Measurements from ENCODE around the gene ENTPD6. TPM values are rescaled to one million over a fixed set of nuclear protein-coding genes. Genes with fewer than 3 reads are reported as not detected.

Gene ENTPD6
- total RNA-seq, 3 donors from 2014 or later, result 45.8 to 77.6 (median 71.1) TPM

DNA sequence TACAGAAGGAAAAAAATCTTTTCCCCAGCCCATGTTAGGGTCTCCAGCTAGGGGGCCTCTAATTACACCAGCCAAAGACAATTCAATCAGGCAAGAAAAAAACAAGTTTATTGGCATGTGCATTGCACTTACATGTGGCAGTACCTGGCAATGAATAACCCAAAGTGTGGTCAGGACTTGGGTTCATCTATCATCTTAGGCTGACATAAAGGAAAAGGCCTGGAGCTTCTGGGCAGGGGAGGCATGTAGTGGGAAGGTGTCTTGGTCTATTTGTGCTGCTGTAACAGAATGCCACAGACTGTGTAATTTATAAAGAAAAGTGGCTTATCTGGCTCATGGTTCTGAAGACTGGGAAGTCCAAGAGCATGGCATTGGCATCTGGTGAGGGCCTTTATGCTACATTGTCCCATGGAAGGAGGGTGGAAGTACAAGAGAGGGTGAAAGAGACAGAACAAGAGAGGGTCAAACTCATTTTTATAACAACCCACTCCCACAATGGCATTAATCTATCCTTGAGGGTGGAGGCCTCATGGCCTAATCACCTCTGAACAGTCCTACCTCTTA, 48.0 kb downstream of the ENTPD6 start:
- Histone ChIP-seq H3K4me3 (no peak overlapping the region), H3K9me3 (no peaks in the 10 kb centered on the region), H3K27me3 (no peaks in the 10 kb centered on the region), H3K27ac (no peak overlapping the region), H3K4me1 (peaks cover 0 to under 1% of the 10 kb centered on the region in 2 donors), H3K36me3 (no peaks in the 10 kb centered on the region)
- no peak for DNase-seq (ENCODE audit: low spot score in 2 of 2)
- intact Hi-C loops (cut with DNase I; ENCODE audit: low total_unique reads), result no loop called here
- TF ChIP-seq, protein P1, sequence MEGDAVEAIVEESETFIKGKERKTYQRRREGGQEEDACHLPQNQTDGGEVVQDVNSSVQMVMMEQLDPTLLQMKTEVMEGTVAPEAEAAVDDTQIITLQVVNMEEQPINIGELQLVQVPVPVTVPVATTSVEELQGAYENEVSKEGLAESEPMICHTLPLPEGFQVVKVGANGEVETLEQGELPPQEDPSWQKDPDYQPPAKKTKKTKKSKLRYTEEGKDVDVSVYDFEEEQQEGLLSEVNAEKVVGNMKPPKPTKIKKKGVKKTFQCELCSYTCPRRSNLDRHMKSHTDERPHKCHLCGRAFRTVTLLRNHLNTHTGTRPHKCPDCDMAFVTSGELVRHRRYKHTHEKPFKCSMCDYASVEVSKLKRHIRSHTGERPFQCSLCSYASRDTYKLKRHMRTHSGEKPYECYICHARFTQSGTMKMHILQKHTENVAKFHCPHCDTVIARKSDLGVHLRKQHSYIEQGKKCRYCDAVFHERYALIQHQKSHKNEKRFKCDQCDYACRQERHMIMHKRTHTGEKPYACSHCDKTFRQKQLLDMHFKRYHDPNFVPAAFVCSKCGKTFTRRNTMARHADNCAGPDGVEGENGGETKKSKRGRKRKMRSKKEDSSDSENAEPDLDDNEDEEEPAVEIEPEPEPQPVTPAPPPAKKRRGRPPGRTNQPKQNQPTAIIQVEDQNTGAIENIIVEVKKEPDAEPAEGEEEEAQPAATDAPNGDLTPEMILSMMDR (IDR thresholded peaks at IDR 0.05), result no peak
- TF ChIP-seq POLR2AphosphoS5 (IDR thresholded peaks at IDR 0.05) (no peak), POLR2A (IDR thresholded peaks at IDR 0.05) (no peak)

DNA sequence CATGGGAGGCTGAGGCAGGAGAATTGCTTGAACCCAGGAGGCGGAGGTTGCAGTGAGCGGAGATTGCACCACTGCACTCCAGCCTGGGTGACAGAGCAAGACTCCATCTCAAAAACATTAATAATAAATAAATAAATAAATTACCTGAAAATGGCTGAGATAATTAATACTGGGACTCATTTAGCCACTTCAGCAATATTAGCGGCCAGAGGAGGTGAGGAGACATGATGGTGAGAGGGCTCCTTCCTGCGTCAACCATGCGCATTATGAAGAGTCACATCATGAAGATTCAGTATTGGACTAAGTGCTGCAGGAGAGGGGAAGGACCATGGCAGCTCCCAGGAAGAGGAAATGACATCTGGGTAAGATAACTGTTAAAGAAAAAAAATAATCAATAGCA, 49.5 kb downstream of the ENTPD6 start:
- no peaks in the 10 kb centered on the region for H3K27me3 ChIP-seq
- DNase-seq (ENCODE audit: low spot score in 2 of 2), result no peak
- TF ChIP-seq POLR2A (IDR thresholded peaks at IDR 0.05) (no peak), POLR2AphosphoS5 (IDR thresholded peaks at IDR 0.05) (no peak)
- TF ChIP-seq, protein P1 (IDR thresholded peaks at IDR 0.05), result no peak
- H3K4me1 ChIP-seq, result no peaks in the 10 kb centered on the region
- H3K27ac ChIP-seq, result no peak overlapping the region
- no peaks in the 10 kb centered on the region for H3K36me3 ChIP-seq
- intact Hi-C loops (cut with DNase I; ENCODE audit: low total_unique reads), result no loop called here
- H3K9me3 ChIP-seq, result no peaks in the 10 kb centered on the region
- no peak overlapping the region for H3K4me3 ChIP-seq

DNA sequence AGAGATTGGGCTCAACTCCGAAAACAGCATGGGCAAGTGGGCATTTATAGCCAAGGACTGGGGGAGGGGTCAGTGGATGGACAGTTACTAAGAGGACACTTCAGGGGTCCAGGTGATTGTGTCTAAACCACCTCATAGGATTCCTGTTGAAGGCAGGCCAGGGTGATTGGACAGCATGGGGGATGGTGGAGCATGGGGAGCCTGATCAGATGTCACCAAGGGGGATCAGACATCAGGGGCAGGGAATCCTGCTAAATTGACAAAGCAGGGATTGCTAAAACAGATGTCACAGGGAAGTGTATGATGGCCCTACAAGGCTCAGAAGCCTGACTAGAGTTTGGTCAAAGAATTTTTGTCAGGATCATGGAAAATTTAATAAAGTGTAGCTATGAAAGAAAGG, 49.9 kb downstream of the ENTPD6 start:
- no peak overlapping the region for H3K27ac ChIP-seq
- TF ChIP-seq POLR2A (IDR thresholded peaks at IDR 0.05) (no peak), POLR2AphosphoS5 (IDR thresholded peaks at IDR 0.05) (no peak)
- TF ChIP-seq, protein P1 (IDR thresholded peaks at IDR 0.05), result no peak
- H3K27me3 ChIP-seq, result no peaks in the 10 kb centered on the region
- intact Hi-C loops (cut with DNase I; ENCODE audit: low total_unique reads), result no loop called here
- peak in 1 of 2 donors; percentile 15 for DNase-seq (ENCODE audit: low spot score in 2 of 2)
- no peaks in the 10 kb centered on the region for H3K4me1 ChIP-seq
- no peak overlapping the region for H3K4me3 ChIP-seq
- no peaks in the 10 kb centered on the region for H3K9me3 ChIP-seq
- H3K36me3 ChIP-seq, result no peaks in the 10 kb centered on the region

DNA sequence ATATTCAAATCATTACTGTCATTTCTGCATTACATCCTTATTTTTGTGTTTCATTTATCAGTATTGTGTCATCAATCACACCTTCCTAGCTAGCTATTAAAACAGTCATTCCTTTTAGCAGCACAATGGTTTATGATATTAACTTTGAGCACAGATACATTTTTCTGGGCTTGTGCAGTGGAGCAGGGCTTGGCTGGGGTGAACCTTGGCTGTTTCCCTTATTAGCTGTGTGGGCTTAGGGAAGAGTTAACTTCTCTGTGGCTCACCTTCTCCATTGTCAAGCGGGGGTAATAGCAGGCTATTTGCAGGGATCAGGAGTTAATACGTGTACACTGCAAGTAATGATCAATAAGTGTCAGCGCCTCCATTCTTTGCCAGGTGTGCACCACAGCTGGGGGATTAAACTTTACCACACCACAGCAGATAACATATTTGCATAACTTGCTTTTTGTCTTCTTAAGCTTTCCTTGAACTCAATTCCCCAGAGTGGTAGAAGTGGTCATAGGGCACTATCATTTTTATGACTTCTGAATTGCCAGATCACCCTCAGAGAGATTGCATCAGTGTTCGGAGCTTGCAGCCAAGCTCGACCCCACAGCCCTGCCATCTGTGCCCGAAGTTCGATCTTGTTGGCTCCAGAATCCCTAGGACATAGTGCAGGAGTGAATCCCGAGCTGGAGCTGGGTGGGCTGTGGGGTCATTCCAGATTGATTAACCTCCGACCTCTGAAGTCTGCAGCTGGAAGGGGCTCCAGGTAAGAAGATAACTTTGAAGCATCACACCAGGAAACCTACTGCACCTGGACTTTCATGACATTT, 50.9 kb downstream of the ENTPD6 start:
- TF ChIP-seq POLR2AphosphoS5 (IDR thresholded peaks at IDR 0.05) (no peak), POLR2A (IDR thresholded peaks at IDR 0.05) (no peak)
- TF ChIP-seq, protein P1 (IDR thresholded peaks at IDR 0.05), result no peak
- Histone ChIP-seq H3K9me3 (no peaks in the 10 kb centered on the region), H3K27me3 (no peaks in the 10 kb centered on the region), H3K36me3 (no peaks in the 10 kb centered on the region), H3K4me3 (peak overlapping the region in 2 of 3 donors; percentile 94 to 99), H3K27ac (peak overlapping the region in 1 of 2 donors; percentile 92), H3K4me1 (no peaks in the 10 kb centered on the region)
- DNase-seq (ENCODE audit: low spot score in 2 of 2), result peak in 1 of 2 donors; percentile 16
- intact Hi-C loops (cut with DNase I; ENCODE audit: low total_unique reads), result no loop called here

DNA sequence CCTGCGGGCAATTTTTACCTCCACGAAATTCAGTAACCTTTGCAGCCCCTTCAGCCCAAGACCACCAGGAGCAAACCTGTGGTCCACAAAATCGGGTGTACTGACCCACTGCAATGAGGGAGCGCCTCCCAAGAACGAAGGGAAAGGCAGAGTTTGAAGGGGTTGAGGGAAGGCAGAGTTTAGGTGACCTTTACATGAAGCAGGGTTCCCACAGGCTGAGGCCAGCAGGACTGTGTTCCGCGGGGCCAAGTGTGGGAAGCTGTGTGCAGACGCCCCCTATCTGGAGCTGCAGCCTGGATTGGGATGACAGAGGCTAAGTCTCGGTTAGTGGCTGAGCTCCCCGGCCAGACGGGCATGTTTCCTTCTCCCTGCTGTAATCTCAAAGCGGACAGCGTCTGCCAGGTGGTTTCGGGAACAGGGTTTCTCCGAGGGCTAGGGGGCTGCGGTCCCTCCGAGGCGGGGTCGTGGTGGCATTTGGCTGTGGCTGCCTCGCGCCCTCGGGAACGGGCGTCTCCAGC, 51.5 kb downstream of the ENTPD6 start:
- DNase-seq (ENCODE audit: low spot score in 2 of 2), result peak in 1 of 2 donors; percentile 37
- Histone ChIP-seq H3K4me3 (peak overlapping the region; percentile 85 to 99 (median 94)), H3K27me3 (no peaks in the 10 kb centered on the region), H3K36me3 (no peaks in the 10 kb centered on the region), H3K27ac (peak overlapping the region; percentile 92 to 95), H3K4me1 (no peaks in the 10 kb centered on the region), H3K9me3 (no peaks in the 10 kb centered on the region)
- TF ChIP-seq, protein P1 (IDR thresholded peaks at IDR 0.05), result no peak
- TF ChIP-seq POLR2A (IDR thresholded peaks at IDR 0.05) (no peak), POLR2AphosphoS5 (IDR thresholded peaks at IDR 0.05) (no peak)
- intact Hi-C loops (cut with DNase I; ENCODE audit: low total_unique reads), result no loop called here

All from breast epithelium (tissue), 4 donors.